Measurements from ENCODE around the gene DOK6. TPM values are rescaled to one million over a fixed set of nuclear protein-coding genes. Genes with fewer than 3 reads are reported as not detected.

The DOK6 gene
- total RNA-seq, 1 donor from 2014 or later: 0.43 TPM

DNA sequence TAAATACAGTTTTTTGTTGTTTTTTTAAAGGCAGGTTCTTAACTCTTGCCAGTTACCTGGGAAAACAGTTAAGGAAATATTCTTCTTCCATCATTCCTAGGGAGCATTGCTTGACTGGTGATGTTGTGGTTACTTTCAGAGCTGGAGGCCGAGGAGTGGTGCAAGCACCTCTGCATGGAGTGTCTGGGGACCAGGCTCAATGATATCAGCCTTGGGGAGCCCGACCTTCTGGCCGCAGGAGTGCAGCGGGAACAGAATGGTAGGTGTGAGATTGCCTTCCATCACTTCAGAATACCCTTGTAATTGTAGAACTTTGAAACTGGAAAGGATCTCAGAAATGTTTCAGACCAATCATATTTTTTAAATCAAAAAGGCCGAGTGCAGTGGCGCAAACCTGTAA is 276.9 kb downstream of the DOK6 start:
- peaks cover 10% of the 10 kb centered on the region for H3K4me1 Mint-ChIP-seq
- no peaks in the 10 kb centered on the region for H4K20me1 ChIP-seq (ENCODE audit: low read depth)
- H3F3A ChIP-seq (ENCODE audit: low read depth): no peaks in the 10 kb centered on the region
- H3K9me3 ChIP-seq (ENCODE audit: low read depth): no peaks in the 10 kb centered on the region
- H3K27ac ChIP-seq: no peak overlapping the region
- TF ChIP-seq, protein P1, sequence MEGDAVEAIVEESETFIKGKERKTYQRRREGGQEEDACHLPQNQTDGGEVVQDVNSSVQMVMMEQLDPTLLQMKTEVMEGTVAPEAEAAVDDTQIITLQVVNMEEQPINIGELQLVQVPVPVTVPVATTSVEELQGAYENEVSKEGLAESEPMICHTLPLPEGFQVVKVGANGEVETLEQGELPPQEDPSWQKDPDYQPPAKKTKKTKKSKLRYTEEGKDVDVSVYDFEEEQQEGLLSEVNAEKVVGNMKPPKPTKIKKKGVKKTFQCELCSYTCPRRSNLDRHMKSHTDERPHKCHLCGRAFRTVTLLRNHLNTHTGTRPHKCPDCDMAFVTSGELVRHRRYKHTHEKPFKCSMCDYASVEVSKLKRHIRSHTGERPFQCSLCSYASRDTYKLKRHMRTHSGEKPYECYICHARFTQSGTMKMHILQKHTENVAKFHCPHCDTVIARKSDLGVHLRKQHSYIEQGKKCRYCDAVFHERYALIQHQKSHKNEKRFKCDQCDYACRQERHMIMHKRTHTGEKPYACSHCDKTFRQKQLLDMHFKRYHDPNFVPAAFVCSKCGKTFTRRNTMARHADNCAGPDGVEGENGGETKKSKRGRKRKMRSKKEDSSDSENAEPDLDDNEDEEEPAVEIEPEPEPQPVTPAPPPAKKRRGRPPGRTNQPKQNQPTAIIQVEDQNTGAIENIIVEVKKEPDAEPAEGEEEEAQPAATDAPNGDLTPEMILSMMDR (IDR thresholded peaks at IDR 0.05): no peak
- TF ChIP-seq EZH2phosphoT487 (IDR thresholded peaks at IDR 0.05) (no peak), EZH2 (IDR thresholded peaks at IDR 0.05) (no peak)
- no peaks in the 10 kb centered on the region for H3K36me3 ChIP-seq
- no peak overlapping the region for H2AFZ ChIP-seq (replicated peaks)
- no peak overlapping the region for H3K4me3 ChIP-seq
- no peak overlapping the region for H3K4me2 ChIP-seq
- H3K27me3 Mint-ChIP-seq (ENCODE audit: insufficient read depth, low read depth): no peaks in the 10 kb centered on the region
- no peak overlapping the region for H3K27ac Mint-ChIP-seq
- H3K27me3 ChIP-seq: no peaks in the 10 kb centered on the region
- no peak overlapping the region for H3K4me3 Mint-ChIP-seq
- no peaks in the 10 kb centered on the region for H3K36me3 Mint-ChIP-seq
- no peak for DNase-seq (ENCODE audit: low spot score)
- H3K79me2 ChIP-seq (ENCODE audit: low read depth): no peaks in the 10 kb centered on the region
- no peak overlapping the region for H3K9ac ChIP-seq
- H3K9me3 Mint-ChIP-seq: no peaks in the 10 kb centered on the region
- H3K4me1 ChIP-seq: peaks cover 11% of the 10 kb centered on the region

- H3K4me3 ChIP-seq: no peak overlapping the region
- no peaks in the 10 kb centered on the region for H3K9me3 ChIP-seq (ENCODE audit: low read depth)
- H3K27me3 Mint-ChIP-seq (ENCODE audit: insufficient read depth, low read depth): no peaks in the 10 kb centered on the region
- no peak overlapping the region for H2AFZ ChIP-seq (replicated peaks)
- H3K4me1 Mint-ChIP-seq: peaks cover 2% of the 10 kb centered on the region
- no peaks in the 10 kb centered on the region for H4K20me1 ChIP-seq (ENCODE audit: low read depth)
- no peaks in the 10 kb centered on the region for H3K27me3 ChIP-seq
- no peak for TF ChIP-seq EZH2phosphoT487 (IDR thresholded peaks at IDR 0.05)
- TF ChIP-seq EZH2 (IDR thresholded peaks at IDR 0.05): no peak
- TF ChIP-seq, protein P1 (IDR thresholded peaks at IDR 0.05): no peak
- no peak overlapping the region for H3K4me2 ChIP-seq
- H3F3A ChIP-seq (ENCODE audit: low read depth): no peaks in the 10 kb centered on the region
- H3K9me3 Mint-ChIP-seq: no peaks in the 10 kb centered on the region
- H3K36me3 Mint-ChIP-seq: no peaks in the 10 kb centered on the region
- no peaks in the 10 kb centered on the region for H3K36me3 ChIP-seq
- no peak overlapping the region for H3K27ac Mint-ChIP-seq
- H3K27ac ChIP-seq: no peak overlapping the region
- peaks cover 3% of the 10 kb centered on the region for H3K4me1 ChIP-seq
- no peak for DNase-seq (ENCODE audit: low spot score)
- H3K4me3 Mint-ChIP-seq: no peak overlapping the region
- H3K9ac ChIP-seq: no peak overlapping the region
- H3K79me2 ChIP-seq (ENCODE audit: low read depth): no peaks in the 10 kb centered on the region
These were observed 279.4 kb downstream of the DOK6 start for GRCh38 chr18:69680123-69680522.

DNA sequence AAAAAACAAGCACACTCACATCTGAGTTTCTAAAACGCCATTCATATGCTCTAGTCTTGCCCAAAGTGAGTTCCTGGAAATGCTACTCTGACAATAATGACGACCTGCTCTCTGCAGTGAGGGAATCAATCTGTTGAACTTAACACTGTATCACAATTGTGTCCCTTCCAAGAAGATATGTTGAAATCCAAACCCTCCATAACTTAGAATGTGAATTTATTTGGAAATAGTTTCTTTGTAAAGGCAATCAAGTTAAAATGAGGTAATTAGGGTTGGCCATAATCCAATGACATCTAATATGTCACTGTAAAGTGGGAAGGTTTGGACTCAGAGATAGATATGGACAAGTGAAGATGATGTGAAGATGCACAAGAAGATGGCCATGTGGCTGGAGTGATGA is 282.5 kb downstream of the DOK6 start:
- Histone ChIP-seq H3K9ac (no peak overlapping the region), H3K79me2 (ENCODE audit: low read depth) (no peaks in the 10 kb centered on the region), H3K9me3 (ENCODE audit: low read depth) (no peaks in the 10 kb centered on the region), H2AFZ (replicated peaks) (no peak overlapping the region), H4K20me1 (ENCODE audit: low read depth) (no peaks in the 10 kb centered on the region), H3K4me3 (no peak overlapping the region), H3K36me3 (no peaks in the 10 kb centered on the region), H3K27ac (no peak overlapping the region), H3F3A (ENCODE audit: low read depth) (no peaks in the 10 kb centered on the region), H3K4me1 (no peaks in the 10 kb centered on the region), H3K27me3 (no peaks in the 10 kb centered on the region), H3K4me2 (no peak overlapping the region)
- Mint-ChIP-seq H3K9me3 (no peaks in the 10 kb centered on the region), H3K4me1 (no peaks in the 10 kb centered on the region), H3K4me3 (no peak overlapping the region), H3K27me3 (ENCODE audit: insufficient read depth, low read depth) (no peaks in the 10 kb centered on the region), H3K27ac (no peak overlapping the region), H3K36me3 (no peaks in the 10 kb centered on the region)
- no peak for DNase-seq (ENCODE audit: low spot score)
- no peak for TF ChIP-seq EZH2 (IDR thresholded peaks at IDR 0.05)
- TF ChIP-seq, protein P1 (IDR thresholded peaks at IDR 0.05): no peak
- no peak for TF ChIP-seq EZH2phosphoT487 (IDR thresholded peaks at IDR 0.05)
